Measurements from ENCODE around the gene OSBP2.

- TF ChIP-seq, protein P1, sequence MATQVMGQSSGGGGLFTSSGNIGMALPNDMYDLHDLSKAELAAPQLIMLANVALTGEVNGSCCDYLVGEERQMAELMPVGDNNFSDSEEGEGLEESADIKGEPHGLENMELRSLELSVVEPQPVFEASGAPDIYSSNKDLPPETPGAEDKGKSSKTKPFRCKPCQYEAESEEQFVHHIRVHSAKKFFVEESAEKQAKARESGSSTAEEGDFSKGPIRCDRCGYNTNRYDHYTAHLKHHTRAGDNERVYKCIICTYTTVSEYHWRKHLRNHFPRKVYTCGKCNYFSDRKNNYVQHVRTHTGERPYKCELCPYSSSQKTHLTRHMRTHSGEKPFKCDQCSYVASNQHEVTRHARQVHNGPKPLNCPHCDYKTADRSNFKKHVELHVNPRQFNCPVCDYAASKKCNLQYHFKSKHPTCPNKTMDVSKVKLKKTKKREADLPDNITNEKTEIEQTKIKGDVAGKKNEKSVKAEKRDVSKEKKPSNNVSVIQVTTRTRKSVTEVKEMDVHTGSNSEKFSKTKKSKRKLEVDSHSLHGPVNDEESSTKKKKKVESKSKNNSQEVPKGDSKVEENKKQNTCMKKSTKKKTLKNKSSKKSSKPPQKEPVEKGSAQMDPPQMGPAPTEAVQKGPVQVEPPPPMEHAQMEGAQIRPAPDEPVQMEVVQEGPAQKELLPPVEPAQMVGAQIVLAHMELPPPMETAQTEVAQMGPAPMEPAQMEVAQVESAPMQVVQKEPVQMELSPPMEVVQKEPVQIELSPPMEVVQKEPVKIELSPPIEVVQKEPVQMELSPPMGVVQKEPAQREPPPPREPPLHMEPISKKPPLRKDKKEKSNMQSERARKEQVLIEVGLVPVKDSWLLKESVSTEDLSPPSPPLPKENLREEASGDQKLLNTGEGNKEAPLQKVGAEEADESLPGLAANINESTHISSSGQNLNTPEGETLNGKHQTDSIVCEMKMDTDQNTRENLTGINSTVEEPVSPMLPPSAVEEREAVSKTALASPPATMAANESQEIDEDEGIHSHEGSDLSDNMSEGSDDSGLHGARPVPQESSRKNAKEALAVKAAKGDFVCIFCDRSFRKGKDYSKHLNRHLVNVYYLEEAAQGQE (IDR thresholded peaks at IDR 0.05; ENCODE audit: low read depth): no peak
- TF ChIP-seq, protein P2, sequence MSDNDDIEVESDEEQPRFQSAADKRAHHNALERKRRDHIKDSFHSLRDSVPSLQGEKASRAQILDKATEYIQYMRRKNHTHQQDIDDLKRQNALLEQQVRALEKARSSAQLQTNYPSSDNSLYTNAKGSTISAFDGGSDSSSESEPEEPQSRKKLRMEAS (IDR thresholded peaks at IDR 0.05): no peak
- TF ChIP-seq RAD21 (IDR thresholded peaks at IDR 0.05; ENCODE audit: low read depth): no peak
- TF ChIP-seq EP300 (IDR thresholded peaks at IDR 0.05; ENCODE audit: borderline replicate concordance): no peak
- TF ChIP-seq YY1 (IDR thresholded peaks at IDR 0.05; ENCODE audit: low read depth): no peak
Observed at GRCh38 chr22:30695871-30696655, 1.4 kb downstream of the OSBP2 start.

Data from Ishikawa (cell line).